Ovary (tissue), 9 donors: ENCODE data around the gene STK38. TPM values are rescaled to one million over a fixed set of nuclear protein-coding genes. Genes with fewer than 3 reads are reported as not detected.

ENCODE experiments used
- DNase-seq, 5 donors: peaks; one replicate each; pipeline ENCODE4 v3.0.0-alpha.2; 2019 to 2020
- H3K27ac ChIP-seq, 2 donors: fragments of 200-600 bp; one replicate each; pipeline versions ENCODE4 v1.5.1 to v1.8.0; 2019 to 2022
- H3K27me3 ChIP-seq: fragments of 200-600 bp; one replicate; pipeline ENCODE4 v1.8.0; 2022
- H3K36me3 ChIP-seq: fragments of 200-600 bp; sonication (generic); one replicate; pipeline ENCODE4 v1.5.1; 2019
- H3K4me1 ChIP-seq: one replicate; pipeline ENCODE4 v1.8.1; 2013; ENCODE audit warnings: mild to moderate bottlenecking, moderate library complexity; ENCODE audit not compliant: insufficient read depth
- H3K4me3 ChIP-seq: fragments of 200-600 bp; sonication (generic); one replicate; pipeline ENCODE4 v1.5.1; 2017
- H3K9me3 ChIP-seq, 2 donors: fragments of 200-600 bp in 1 of 2; sonication (generic) in 1 of 2; one replicate each; pipeline versions ENCODE4 v1.5.1 to v1.8.1; 2013 to 2019; ENCODE audit warnings: mild to moderate bottlenecking in 1 of 2, moderate library complexity in 1 of 2
- CTCF ChIP-seq, 3 donors: fragments of 450-650 bp in 2 of 3; fragments of 200-600 bp in 1 of 3; IDR thresholded peaks; one replicate each; pipeline versions ENCODE4 v1.5.1 to v1.8.0; 2016 to 2022; ENCODE audit warnings: antibody characterized with exemption in 3 of 3, mild to moderate bottlenecking in 1 of 3
- EP300 ChIP-seq: sonication (generic); formaldehyde crosslinking; IDR thresholded peaks from one replicate; pipeline ENCODE4 v1.6.1; 2017; ENCODE audit warnings: antibody characterized with exemption
- POLR2A ChIP-seq: fragments of 450-650 bp; IDR thresholded peaks from one replicate; pipeline ENCODE4 v1.6.1; 2017; ENCODE audit warnings: antibody characterized with exemption, mild to moderate bottlenecking, moderate library complexity
- WGBS, 3 donors: extraction: QIAGEN DNeasy Blood & Tissue Kit in 1 of 3; methylation state at CpG; one replicate each; pipeline versions ENCODE4 v1.1.5 to v1.1.7; 2013 to 2017; 5-methylcytosine and 5-hydroxymethylcytosine counted together
- intact Hi-C, 4 donors: fragments of 100-400 bp; cut with DNase I; formaldehyde crosslinking; loops; one replicate each; pipeline versions ENCODE4 v1.11.0 to v1.15.1; 2022 to 2023
- polyA plus RNA-seq, 2 donors: library from polyadenylated mRNA; stranded (reverse); fragments of 200-250 nt in 1 of 2; fragments of 350-450 nt in 1 of 2; fragmentation: Illumina TruSeq in 1 of 2; extraction: RNeasy Lipid Tissue Mini Kit (QIAGEN cat#74804) in 1 of 2; gene quantifications; one replicate each; pipeline ENCODE4 v1.2.3, GENCODE V29; 2013 to 2014
- total RNA-seq, 7 donors: library from RNA; depleted of rRNA in 2 of 7; stranded (reverse); fragments of >200 nt in 2 of 7; fragmentation: NEBNext Ultra II Directional in 3 of 7; extraction: Animal tissue kit (Norgen Biotek cat#: 25700) in 3 of 7; gene quantifications; one replicate each; pipeline versions ENCODE4 v1.1.0 to v1.2.4, GENCODE V29; 2016 to 2023
- donor health status: DM: no; HTN: no; CAD: no; lungs with moderate emphysema.
- donor health status: DM: no; HTN: no; CAD: no.
- donor health status: Bipolar disorder and iron deficiency.
- donor health status: DM: yes; HTN: yes; CAD: no.
- donor health status: DM: no; HTN: no; CAD: no.
- donor health status: DM: yes; HTN: yes; CAD: no.

The STK38 gene
- total and polyA plus RNA-seq, 9 donors: 8.9 to 35.4 (median 15.5) TPM

GRCh38 chr6:36546308-36546919 is 865 bp downstream of the STK38 start:
- H3K36me3 ChIP-seq: no peaks in the 10 kb centered on the region
- H3K4me1 ChIP-seq: peaks cover 9% of the 10 kb centered on the region
- H3K9me3 ChIP-seq: no peaks in the 10 kb centered on the region
- peak in 2 of 5 donors; percentile 14 to 25 for DNase-seq
- peak overlapping the region; percentile 93 for H3K4me3 ChIP-seq
- peak overlapping the region; percentile 85 to 90 for H3K27ac ChIP-seq
- WGBS, 3 donors: 0 to 1% (median 0%) methylated on average over 15 of the region's 15 CpGs
- no peak for TF ChIP-seq CTCF (IDR thresholded peaks at IDR 0.05)
- TF ChIP-seq POLR2A: no peak
- TF ChIP-seq EP300: no peak
- intact Hi-C loops: loop anchor here in 3 of 4 donors (5.0 to 10.0 kb wide), 3 partner anchors 46 to 104 kb away; partner anchors contain the start of genes KCTD20 (in 2 of the 3), PXT1 (in 2 of the 3) and SRSF3 (in 2 of the 3)
- H3K27me3 ChIP-seq: no peaks in the 10 kb centered on the region

GRCh38 chr6:36545767-36546307 is 1.4 kb downstream of the STK38 start:
- intact Hi-C loops: loop anchor here in 3 of 4 donors (5.0 to 10.0 kb wide), 3 partner anchors 46 to 104 kb away; partner anchors contain the start of genes KCTD20 (in 2 of the 3), PXT1 (in 2 of the 3) and SRSF3 (in 2 of the 3)
- DNase-seq: no peak
- 17 to 28% (median 26%) methylated on average over 3 of the region's 3 CpGs for WGBS, 3 donors
- Histone ChIP-seq H3K27me3 (no peaks in the 10 kb centered on the region), H3K4me1 (peaks cover 9% of the 10 kb centered on the region), H3K27ac (peak overlapping the region; percentile 85 to 90), H3K9me3 (no peaks in the 10 kb centered on the region), H3K4me3 (peak overlapping the region; percentile 93), H3K36me3 (no peaks in the 10 kb centered on the region)
- TF ChIP-seq EP300 (no peak), POLR2A (no peak), CTCF (IDR thresholded peaks at IDR 0.05) (no peak)

- Histone ChIP-seq H3K27ac (no peak overlapping the region), H3K4me3 (no peak overlapping the region)
These were observed 3.1 kb downstream of the STK38 start for GRCh38 chr6:36544228-36544627.

GRCh38 chr6:36542041-36542440 is 5.2 kb downstream of the STK38 start:
- TF ChIP-seq EP300 (no peak), CTCF (IDR thresholded peaks at IDR 0.05) (no peak), POLR2A (no peak)
- H3K27me3 ChIP-seq: no peaks in the 10 kb centered on the region
- intact Hi-C loops: loop anchor here in 1 of 4 donors (5.0 to 10.0 kb wide), 2 partner anchors 45 to 97 kb away; partner anchors contain the start of genes KCTD20 and PXT1
- 85 to 92% (median 91%) methylated on average over 2 of the region's 2 CpGs for WGBS, 3 donors
- no peak for DNase-seq
- no peak overlapping the region for H3K27ac ChIP-seq
- peaks cover 9% of the 10 kb centered on the region for H3K4me1 ChIP-seq
- H3K9me3 ChIP-seq: no peaks in the 10 kb centered on the region
- no peaks in the 10 kb centered on the region for H3K36me3 ChIP-seq
- H3K4me3 ChIP-seq: no peak overlapping the region

More at GRCh38 chr6:36544228-36544627, 3.1 kb downstream of the STK38 start:
- 44 to 58% (median 47%) methylated on average over 1 of the region's 1 CpG for WGBS, 3 donors
- intact Hi-C loops: loop anchor here in 1 of 4 donors (5.0 to 10.0 kb wide), 2 partner anchors 47 to 99 kb away; partner anchors contain the start of genes KCTD20 and PXT1
- DNase-seq: no peak
- Histone ChIP-seq H3K27me3 (no peaks in the 10 kb centered on the region), H3K4me1 (peaks cover 9% of the 10 kb centered on the region), H3K36me3 (no peaks in the 10 kb centered on the region), H3K9me3 (no peaks in the 10 kb centered on the region)
- TF ChIP-seq CTCF (IDR thresholded peaks at IDR 0.05) (no peak), EP300 (no peak), POLR2A (no peak)
